ENCODE results near the gene YTHDF1. TPM values are rescaled to one million over a fixed set of nuclear protein-coding genes. Genes with fewer than 3 reads are reported as not detected.

YTHDF1 gene
- total RNA-seq, 1 donor from 2014 or later, result 14.5 TPM

GRCh38 chr20:63183422-63184146 lies 32.3 kb downstream of the YTHDF1 start:
- DNase-seq, result no peak

GRCh38 chr20:63182946-63183415 lies 33.0 kb downstream of the YTHDF1 start:
- no peak for DNase-seq

DNA sequence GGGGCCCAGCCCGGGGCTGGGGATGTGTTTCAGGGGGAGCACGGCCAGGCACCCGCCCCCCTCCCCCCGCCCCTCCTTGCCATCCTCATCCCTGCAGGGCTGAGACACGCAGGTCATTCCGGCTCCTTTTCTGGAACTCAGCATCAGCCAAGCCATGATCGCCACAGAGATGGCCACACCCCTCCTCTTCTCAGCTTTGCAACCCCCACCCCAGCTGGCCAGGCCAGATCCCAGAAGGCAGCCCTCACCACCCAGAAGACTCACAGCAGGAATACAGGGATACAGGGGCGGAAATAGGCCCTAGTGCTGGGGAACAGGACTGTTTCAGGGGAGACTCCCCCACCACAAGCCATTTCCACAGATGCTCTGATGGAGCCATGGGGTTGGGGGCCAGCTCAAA lies 33.5 kb downstream of the YTHDF1 start:
- DNase-seq, result no peak

GRCh38 chr20:63181226-63181625 lies 34.7 kb downstream of the YTHDF1 start:
- no peak for DNase-seq

DNA sequence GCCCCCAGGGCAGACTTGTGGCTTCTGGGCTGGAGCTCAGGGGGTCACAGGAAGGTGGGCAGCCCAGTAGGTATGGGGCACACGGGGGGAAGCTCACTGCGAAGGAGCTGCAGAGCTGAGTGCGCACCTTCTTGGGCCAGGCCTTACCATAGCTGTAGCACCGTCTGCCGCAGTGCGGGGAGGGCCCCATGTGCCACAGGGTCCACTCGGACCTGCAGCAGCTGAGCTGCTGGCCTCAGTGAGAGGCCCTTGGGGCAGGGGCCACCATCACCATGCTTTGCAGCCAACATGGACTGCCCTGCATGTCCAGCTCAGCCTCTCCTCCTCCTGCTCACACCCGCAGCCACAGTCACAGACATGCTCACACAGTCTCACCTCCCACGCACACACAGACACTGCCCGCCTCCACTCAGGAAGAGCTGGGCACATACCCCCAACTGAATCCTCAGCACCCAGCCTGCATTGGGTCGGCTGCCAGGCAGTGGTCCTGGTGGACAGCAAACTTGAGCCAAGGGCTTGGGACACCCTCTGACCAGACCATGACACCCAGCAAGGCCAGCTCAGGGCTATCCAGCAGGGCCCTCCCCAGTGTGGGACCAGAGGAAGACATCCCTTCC lies 35.3 kb downstream of the YTHDF1 start:
- DNase-seq, result no peak

GRCh38 chr20:63179687-63180568 lies 36.0 kb downstream of the YTHDF1 start:
- DNase-seq, result no peak

DNA sequence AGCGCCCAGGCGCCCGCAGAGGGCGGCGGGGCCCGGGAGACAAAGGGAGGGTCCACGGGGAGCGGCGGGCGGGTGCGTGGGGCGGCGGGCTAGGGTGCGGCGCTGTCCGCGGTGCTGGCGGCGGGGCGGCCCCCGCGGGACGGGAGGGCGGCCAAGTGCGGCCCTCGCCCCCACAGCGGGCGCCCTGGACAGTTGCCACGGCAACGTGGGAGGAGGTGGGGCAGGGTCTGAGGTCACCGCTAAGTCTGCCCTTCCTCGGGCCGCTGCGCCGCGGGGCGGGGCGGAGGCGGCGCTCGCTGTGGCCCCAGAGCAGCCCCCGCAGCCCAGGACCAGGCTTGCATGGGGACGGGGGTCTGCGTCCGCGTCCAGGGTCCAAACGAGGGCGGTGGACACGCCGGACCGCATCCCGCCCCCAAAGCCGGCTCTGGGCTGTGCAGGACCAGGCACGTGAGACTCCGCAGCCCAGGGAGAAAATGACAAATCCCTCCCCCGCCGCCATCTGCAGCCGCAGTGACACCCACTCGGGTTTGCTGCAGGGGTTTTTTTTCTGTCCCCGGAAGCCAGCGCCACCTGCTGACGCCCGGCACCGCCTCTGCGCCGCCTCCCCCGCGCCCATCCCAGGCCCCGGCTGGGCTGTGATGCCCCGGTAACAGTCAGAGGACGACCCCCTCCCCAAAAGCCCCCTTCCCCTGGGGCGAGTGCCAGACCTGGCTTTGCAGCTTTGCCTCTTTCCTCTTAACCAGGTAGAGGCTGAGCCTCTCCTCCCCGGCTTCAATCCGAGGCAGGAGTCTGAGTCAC lies 36.8 kb downstream of the YTHDF1 start:
- no peak for DNase-seq

DNA sequence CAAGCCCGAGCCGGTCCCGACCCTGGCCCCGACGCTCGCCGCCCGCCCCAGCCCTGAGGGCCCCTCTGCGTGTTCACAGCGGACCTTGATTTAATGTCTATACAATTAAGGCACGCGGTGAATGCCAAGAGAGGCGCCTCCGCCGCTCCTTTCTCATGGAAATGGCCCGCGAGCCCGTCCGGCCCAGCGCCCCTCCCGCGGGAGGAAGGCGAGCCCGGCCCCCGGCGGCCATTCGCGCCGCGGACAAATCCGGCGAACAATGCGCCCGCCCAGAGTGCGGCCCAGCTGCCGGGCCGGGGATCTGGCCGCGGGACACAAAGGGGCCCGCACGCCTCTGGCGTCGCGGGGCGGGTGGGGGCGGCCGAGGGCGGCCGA lies 37.5 kb downstream of the YTHDF1 start:
- no peak for DNase-seq

DNA sequence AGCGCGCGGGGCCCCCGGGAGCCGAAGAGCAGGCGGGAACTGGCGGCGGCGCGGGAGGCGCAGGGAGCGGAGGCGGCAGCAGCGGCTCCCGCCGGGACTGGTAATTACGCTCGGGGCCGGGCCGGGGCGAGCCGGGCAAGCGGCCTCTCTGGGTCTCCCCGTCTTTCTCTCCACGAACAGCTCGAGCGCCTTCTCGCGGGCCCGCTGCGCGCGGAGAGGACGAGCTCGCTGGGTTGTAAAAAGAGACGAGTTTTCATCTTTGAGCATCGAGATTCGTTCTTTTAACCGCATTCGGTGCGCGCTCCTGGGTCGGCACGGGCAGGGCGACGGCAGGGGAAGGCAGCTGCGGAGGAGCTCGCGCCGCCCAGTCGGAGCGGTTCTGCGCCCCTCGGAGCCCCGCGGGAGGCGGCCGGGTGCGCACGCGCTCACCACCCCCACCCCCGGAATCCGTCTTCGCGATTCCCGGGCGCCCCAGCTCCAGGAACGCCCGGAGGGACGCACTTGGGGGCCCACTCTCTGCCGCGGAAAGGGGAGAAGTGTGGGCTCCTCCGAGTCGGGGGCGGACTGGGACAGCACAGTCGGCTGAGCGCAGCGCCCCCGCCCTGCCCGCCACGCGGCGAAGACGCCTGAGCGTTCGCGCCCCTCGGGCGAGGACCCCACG lies 38.0 kb downstream of the YTHDF1 start:
- DNase-seq, result no peak

GRCh38 chr20:63177134-63177784 lies 38.7 kb downstream of the YTHDF1 start:
- no peak for DNase-seq

DNA sequence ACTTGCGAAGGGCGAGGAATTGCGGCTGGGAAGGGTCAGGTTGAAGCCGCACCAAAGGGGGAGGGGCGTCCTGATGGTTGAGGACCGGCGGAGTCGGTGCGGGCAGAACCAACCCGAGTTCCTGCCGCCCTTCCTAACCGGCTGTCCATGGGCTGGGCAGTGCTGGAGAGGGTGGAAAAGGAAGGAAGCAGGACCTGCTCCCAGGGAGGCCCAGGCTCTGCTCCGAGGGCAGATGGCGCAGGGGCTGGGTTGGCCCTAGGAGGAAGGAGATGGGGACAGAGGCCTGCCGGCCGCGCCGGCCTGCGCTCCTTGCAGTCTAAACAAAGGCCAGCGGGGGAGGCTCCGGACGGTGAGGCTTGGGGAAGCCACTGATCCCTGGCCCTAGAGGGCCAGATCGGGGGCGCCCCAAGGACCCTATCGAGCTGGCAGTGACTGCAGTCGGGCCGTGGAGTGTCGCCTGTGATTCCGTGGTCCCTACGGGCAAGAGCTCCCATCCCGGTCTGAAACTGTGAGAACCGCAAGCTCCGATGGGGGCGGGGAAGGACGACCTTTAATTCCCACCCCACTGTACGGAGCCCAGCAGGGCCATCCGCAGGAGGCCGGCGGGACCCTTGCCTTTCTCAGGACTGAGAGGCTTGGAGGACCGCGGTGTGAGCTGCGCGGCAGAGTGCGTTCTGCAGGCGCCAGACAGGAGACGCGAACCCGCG lies 39.4 kb downstream of the YTHDF1 start:
- no peak for DNase-seq

GRCh38 chr20:63176034-63176426 lies 39.9 kb downstream of the YTHDF1 start:
- DNase-seq, result no peak

GRCh38 chr20:63175038-63175895 lies 40.7 kb downstream of the YTHDF1 start:
- no peak for DNase-seq

- no peak for DNase-seq
These were observed 41.5 kb downstream of the YTHDF1 start for GRCh38 chr20:63174309-63175037.

- DNase-seq, result no peak
These were observed 42.3 kb downstream of the YTHDF1 start for GRCh38 chr20:63173552-63174191.

DNA sequence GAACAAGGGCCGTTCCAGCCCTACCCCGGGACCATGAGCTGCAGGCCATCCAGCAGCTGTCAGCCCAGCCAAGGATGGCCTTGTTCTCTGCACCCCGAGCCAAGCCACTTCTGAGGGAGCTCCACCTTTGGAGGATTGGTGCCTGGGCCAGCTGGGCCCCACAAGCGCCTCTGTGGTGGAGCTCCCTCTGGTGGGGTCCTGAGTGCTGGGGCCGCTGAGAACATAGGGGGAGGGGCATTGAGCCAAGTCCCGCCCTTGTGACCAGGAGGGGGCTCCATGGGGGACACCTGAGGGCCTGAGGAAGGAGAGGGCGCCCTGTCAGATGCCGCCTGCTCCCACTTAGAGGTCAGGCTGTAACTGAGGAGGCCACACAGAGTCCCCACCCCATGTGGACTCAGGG lies 43.2 kb downstream of the YTHDF1 start:
- DNase-seq, result no peak

GRCh38 chr20:63171991-63172390 lies 43.9 kb downstream of the YTHDF1 start:
- no peak for DNase-seq

DNA sequence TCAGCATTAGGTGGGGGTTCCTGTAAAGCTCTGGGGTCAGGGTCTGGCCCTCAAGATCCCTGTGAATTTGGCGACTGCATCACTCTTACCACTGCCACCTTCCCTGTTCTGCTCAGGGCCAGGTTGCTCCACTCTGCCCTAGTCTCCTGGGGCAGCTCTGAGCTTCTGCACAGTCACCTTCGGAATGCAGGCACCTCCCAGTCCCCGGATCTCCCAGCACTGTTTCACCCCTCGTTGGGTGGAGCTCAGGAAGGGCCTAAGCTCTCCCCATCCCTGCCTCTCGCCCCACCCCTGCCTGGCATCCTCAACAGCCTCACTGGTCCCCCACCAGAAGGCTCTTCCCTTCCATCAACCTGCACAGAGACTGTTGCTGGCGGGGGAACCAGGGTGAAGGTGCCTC lies 46.2 kb downstream of the YTHDF1 start:
- no peak for DNase-seq
